Activated T-cell treated with anti-CD3 and anti-CD28 coated beads, Interleukin-2, amount 50 U/mL, for 1 hour (primary cell): ENCODE measurements around the gene MACROD2.
"Not testable (repeated sequence)": the region's sequence is repeated elsewhere in the genome, so short reads cannot be mapped to it uniquely, and the experiment has no call there.

Source experiments
- DNase-seq: peaks from one replicate; pipeline ENCODE4 v3.0.0-alpha.2; 2020

The MACROD2 gene

DNA sequence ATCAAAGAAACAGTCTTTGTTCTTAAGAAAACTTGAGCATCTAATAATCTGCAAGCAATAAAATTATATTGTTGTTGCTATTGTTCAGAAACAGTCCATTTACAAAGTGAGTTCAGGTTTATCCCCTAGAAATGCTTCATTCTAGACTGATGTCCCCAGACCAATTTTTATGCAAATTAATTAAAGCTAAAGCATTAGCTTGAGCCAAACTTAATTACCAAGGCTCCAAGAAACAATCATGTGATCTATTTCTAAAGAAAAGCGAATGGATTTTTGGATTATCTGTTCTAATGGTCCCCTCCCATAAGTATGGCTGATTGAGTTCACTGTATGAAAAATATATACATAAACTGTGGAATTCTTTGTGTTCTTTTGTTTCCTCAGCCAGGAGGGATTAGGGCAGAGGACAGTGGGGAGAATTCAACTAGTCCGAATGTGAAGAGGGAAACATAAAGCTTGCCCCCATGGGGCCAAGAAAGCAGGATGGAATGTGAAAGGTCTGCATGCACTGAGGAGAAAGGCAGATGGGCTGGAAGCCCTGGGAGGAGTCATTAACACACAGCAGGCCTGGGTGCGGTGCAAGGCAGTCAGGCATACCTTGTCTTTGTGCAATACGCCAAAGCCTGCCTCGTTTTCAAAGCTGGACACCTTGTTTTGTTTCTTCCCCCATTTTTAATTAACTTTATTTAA lies 1980.9 kb downstream of the MACROD2 start:
- DNase-seq: no peak

DNA sequence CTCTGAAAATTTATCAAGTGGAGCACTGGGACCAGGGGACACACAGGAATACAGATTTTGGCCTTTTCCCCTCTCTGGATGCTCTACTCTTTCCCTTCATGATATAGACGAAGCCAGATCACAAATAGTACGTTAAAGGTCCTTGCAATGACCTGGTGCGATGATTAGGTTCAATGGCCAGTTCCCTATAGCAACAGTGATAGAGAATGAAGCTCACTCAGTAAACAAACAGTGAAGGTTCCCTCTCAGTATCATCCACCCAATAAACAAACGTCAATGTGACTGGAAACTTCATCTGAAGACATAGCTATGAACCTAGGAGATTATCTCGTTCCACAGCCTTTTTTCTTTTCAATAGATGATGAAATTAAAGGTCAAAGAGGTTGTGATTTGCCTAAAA lies 1981.7 kb downstream of the MACROD2 start:
- DNase-seq: no peak

DNA sequence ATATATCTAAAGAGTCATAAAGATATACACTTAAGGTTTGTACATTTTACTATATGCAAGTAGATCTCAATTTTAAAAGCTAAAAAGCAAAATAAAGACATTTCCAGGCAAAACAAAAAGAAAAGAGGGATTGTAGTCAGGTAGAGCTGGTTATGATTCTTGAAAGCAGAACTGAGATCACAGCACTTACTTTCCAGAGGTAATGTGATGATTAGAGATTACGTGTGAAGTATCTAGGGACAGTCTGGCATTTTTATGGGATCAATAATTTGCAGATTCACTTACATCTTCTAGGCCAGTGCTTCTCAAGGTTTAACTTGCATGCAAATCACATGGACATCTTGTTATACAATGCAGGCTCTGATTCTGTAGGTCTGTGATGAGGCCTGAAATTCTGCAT lies 1982.4 kb downstream of the MACROD2 start:
- DNase-seq: no peak

DNA sequence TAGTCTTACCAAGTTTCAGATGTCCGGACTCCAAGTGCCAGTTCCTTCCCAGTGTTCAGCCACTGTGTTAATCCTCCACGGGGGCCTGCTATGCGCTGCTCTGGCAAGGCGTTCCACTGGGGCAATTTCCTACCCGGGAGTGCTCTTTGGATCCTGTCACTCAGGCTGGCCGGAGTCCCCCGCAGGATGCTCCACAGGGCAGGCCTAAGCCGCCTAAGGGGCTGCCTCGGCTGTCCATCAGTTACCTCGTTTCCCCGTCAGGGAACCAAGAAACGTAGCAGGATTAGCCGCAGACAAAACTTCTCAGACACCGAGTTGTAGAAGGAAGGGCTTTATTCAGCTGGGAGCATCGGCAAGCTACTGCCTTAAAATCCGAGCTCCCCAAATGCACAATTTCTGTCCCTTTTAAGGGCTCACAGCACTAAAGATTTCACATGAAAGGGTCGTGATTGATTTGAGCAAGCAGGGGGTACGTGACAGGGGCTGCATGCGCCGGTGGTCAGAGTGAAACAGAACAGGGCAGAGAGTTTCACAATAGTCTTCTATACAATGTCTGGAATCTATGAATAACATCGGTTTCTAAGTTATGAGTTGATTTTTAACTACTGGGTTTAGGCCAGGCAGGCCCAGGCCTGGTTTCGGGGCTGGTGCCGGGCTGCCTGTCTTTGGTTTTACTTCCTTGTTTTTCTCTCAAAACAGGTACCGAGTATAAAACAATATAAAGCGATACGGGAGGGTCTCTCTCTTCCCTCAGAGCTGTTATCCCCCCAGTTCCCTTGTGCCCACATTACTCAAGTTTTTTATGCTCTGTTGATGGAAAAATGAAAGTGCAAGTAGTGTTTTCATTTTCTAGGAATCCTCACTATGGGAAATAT lies 1990.4 kb downstream of the MACROD2 start:
- DNase-seq: not testable (repeated sequence)

DNA sequence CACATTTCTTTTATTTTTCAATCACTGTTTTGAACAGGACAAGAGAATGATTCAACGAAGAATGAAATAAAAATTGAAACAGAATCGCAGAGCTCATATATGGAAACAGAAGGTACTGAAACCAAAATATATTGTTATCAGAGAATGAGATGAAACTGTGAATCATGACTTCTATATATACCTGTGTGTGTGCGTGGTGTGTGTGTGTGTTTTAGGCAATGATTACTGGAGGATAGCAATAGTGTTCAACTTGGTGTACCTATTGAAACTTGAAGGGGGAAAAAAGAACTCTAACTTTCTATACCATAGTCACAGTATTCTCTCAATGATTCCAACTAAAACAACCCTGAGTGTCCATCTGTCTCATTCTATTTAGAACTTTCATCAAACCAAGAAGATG lies 1991.4 kb downstream of the MACROD2 start:
- no peak for DNase-seq

DNA sequence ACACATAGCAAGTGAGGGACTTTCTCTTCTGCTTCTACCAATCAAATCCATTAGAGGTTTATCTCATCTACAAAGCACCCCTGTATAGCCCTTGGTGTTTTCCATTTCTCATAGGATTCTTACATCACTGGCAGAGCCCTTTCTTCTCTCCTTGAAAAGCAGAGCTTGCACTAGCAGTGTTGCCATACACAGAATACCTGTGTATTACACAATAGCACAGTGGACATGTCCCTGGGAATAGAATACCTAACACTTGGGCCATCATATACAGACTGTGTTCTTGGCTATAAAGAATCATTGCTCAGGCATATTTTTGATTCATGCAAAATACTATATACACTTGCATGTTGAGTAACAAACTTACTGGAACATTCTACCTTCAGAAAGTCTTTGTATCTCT lies 1996.0 kb downstream of the MACROD2 start:
- no peak for DNase-seq

DNA sequence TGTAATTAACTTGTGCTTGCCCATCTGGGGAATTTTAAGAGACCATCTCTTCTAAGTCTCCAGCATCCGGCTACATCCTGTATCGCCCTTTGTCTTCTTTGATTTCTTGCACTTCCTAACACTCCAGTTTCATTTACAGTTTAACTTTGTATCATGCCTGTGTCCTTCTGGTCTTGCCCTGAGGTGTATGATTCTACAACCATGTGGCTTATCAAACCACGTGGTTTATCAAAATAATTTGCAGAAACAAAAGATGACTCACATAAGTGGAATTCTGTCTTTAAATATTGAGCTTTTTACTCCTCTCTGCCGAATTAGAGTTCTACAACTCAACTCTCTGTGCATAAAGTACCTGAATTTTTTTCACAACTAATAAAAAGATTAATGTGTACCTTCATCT lies 1997.2 kb downstream of the MACROD2 start:
- DNase-seq: no peak

DNA sequence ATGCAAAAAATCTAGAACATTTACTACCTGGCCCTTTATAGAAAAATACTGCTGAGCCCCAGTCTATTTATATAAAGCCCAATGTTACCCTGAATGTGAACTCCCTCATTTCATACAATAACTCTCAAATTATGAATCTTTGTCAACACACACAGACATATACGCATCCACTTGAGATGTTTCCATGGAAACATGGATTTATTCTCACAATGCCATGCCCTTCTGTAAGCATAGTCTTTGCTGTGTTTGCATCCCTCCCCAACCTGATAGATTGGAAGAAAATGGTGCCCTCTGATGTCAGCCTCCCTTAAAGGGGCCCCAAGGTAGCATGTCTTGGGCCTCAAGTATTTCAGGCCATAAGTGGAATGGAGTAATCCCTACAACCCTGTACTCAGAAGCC lies 2004.8 kb downstream of the MACROD2 start:
- DNase-seq: no peak

DNA sequence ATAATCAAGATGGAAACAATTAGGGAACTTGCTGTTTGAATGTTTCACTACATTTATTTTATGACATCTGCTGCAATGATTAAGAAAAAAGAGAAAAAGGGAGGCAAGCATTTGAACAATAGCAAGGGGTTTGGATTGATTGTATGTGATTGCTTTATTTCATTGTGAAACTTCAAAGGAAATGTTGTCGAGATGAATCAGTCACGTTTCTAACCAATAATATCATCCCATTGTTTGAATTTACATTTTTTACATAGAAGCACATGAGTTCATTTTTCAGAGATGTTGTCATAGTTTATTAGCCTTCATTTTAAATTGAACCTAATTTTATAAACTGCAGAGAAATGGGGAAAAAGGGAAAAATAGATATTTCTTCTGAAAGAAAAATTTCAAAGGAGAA lies 2006.0 kb downstream of the MACROD2 start:
- DNase-seq: no peak

DNA sequence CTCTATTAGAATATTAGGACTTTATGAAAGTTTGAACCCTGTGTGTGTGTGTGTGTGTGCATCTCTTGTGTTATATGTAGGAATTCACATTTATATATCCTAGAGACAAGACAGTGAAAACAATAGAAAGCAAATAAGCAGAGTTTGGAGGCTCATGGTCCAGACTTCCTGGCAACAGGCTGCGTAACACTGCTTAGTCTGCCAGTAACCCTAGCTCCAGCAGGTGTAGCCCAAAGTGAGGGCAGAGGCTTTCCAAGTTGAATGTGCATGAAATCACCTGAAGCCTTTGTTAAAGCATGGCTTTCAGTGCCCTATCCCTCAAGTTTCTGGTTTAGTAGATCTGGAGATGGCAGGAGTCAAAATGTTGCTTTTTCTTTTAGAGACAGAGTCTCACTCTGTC lies 2008.0 kb downstream of the MACROD2 start:
- DNase-seq: no peak

DNA sequence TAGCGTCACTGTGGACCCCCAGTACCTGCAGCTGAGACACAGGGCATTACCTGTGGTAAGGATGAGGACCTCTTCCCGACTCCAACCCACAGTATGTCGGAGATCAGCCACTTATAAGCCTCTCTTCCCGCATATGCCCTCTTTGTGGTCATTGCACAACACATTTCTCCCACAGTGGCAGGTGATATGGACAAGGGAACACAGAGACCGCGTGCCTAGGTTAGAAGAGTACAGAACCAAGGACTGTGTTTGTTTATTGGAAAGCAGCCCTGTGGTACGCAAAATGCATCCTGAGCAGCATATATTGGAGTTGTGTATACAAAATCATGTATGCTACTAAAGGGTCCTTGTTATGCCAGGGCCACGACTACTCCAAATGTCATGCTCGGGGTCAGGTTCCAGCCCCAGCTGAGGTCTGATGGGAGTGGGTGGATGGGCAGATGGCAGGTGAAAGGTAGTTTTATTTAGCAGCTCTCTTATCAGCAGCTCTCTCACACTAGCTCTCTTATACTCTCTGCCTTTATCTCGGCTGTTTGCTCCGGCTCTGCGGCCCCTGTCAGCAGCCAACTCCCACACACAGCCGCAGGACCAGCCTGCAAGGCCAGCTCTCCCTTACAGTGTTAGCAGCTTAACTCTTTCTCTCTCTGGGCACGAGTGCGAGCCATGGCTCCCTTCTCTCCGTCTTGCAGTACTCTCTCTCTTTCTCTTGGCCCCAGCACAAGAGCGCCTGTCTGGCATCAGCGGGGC lies 2009.0 kb downstream of the MACROD2 start:
- no peak for DNase-seq

DNA sequence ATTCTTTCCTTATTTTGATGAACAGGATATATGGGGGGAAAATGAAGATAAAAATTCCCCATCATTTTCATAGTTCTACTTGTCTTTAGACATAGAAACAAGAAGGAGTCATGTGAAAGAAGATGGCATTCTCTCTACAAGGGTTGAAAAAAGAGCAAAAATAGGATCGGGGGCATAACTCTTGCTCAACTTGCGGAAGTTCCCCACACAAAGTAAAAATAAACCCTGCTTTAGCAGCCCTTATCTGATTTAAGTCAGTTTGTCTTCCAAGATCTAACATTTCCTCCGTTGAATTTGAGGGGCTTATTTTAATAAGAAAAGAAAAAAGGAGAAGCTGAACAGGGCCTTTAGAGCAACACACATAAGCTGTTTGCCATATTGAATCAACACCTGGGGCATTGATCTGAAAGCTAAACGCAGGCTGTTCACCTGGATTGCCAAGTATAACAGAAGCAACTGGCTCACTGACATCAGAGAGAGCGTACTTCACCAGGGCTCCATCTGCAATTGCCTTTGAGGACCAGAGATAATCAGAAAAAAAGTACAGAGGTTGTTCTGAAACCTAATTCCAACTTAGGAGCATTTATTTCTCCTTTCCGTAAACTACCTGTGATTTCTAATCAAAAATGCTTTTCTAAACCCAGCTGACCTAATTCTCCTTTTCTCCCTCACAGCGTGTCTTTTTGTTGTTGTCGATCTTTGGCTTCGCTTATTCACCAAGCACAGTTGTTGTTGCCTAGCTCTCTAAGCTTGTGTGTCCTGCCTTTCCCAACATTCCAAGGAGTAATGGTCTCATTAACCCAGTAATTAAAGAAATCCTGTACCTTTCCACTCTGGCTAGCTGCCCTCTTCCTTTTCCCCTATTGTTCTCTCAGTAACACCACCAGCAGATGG lies 2010.0 kb downstream of the MACROD2 start:
- no peak for DNase-seq

DNA sequence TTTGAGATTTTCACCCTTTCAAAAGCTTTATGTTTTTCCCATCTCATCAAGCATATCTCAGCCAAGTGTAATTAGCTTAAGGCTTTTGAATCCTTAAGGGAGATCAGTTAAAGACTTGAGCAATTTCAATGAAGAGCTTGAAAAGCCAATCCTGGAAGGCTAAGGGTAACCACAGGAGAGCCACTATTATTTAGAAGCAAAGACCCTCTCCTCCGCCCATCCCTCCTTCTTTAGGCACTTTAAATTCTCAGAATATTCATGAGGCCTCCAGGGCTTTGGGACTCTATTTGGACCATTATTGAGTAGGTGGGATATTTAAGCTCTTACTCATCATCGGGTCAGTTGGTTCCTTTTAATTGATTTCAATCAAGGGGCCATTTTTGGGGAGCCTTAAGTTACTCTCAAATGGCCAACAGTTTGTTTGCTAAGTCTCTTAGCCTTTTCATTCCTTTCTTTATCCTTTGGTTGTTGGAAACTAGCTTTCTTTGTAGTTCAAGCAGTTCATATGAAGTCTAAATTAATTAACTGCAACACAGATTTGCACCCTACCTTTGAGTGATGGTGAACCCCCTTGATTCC lies 2010.7 kb downstream of the MACROD2 start:
- no peak for DNase-seq

DNA sequence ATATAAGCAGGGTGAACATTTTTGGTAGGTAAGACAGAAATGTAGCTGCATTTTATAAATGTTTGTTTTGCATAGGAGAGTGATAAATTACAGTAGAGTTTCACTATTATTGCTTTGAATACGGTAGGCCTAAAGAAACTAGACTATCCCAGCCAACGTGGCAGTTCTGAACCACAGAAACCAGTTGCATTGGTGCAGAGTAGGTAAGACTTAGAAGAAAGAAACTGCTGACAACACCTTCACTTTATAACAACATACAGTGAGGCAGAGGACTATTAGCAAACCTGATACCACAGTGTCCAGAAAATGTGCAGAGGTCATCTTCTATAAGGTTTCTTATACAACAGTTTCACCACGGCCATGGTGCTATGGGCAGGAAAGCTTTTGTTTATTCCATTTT lies 2011.8 kb downstream of the MACROD2 start:
- no peak for DNase-seq

DNA sequence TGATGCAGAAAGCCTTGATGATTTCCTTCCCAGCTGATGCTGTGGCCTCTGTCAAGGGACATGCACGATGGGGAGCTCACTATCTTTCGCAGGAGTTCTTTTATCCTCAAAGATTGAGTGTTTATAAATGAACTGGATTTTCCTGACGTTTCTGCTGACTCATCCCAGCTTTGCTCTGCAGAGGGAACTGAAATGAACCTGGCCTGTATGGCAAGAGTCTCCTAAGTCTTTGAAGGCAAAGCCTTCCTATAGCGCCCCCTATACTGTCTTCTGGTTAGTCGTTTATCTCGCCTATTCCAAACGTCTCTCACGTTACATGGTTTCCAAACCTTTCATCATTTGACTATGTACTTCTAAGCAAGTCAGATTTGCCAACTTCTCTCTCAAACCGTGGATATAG lies 2012.6 kb downstream of the MACROD2 start:
- DNase-seq: no peak

DNA sequence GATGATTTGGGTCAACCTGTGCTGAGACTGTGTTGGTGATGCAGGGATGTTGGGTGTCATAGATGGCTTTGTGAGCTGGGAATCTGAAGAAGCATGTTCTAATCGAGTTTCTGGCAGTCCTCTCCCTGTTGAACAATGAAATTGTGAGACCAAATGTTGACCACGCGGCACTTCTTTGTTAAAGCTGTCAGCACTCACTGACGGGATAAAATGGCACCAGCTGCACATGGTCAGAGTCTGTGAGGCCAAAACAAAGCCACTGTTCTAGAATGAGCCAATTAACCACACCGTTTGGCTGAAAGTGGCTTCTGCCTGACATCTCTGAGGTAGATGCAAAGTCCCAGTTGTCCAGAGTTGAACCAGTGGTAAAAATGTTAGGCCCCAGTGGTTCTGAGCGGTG lies 2015.7 kb downstream of the MACROD2 start:
- DNase-seq: no peak

DNA sequence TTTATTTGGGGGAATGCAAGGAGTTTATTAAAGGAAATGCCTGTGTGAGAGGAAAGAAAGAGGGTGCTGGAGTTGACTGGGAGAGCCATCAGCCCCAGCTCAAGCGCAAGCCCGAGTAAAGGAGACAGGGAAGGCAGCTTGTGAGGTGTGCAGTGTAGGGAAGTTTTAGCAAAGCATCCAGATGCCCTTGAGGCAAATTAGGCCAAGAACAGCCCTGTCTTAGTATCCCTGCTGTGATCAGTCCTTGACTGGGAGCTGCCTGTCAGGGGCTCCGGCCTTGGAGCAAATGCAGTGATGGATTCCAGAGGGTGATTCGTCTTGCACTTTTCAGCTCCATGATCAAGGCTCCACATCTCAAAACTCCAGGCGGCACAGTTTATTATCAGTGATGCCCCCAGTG lies 2016.2 kb downstream of the MACROD2 start:
- DNase-seq: no peak

DNA sequence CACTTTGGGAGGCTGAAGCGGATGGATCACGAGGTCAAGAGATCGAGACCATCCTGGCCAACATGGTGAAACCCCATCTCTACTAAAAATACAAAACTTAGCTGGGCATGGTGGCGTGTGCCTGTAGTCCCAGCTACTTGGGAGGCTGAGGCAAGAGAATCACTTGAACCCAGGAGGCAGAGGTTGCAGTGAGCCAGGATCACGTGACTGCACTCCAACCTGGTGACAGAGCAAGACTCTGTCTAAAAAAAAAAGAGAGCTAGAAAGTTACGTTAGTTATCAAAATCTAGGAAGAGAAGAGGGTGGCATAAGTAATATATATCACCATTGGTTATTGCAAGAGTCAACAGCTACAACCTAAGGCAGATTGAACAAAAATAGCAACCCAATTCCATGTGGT lies 2017.6 kb downstream of the MACROD2 start:
- DNase-seq: not testable (repeated sequence)

DNA sequence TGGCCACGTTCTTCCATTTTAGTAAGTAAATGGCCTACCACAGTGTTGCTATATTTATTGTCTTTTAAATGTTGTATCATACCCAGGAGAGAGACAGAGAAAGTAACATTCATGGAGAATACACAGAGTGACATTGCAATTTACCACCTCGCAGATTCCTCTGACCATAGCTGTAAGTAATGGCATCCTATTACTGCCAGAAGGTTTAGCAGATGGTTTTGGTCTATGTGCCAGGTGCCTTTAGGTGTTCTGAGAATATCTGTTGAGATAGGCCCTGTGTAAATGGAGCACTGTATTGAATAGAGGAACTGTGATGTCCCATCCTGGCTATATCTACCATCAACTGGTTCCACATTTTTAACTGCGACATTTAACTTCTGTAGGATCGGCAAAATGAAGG lies 2018.3 kb downstream of the MACROD2 start:
- DNase-seq: no peak

DNA sequence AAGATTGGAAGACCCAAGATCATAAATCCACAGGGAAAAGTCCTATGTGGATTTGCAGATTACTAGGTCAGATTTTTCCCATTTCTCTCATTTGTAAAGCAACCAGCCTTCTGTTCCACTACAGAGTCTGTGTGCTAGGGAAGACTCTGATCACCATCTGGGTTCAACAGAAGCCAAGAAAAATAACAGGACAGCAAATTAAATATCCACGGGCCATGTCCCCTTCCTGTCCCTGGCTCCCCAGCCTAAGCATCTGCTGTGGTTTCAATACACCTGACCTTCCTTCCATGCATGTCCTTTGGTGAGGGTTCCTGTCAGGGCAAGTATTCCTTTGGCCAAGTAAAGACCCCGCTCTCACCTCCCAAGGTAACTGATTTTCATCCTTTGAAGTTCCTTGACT lies 2019.1 kb downstream of the MACROD2 start:
- DNase-seq: no peak

DNA sequence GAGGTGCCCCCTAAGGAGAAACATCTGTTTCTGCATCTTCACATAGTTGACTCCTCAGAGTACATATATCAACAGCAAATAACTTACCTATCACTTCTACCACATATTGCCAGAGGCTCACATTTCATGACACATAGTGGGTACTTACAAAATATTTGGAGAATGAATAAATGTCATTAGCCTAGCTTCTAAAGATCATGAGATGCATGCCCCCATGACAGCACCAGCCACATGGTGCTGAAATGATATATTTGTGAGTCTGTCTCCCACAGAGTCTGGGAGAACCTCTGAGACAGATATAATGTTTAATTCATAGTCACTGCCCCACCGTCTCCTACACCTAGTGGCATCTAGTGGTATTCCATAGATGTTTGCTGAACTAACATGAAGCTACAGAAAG lies 2022.3 kb downstream of the MACROD2 start:
- DNase-seq: no peak

DNA sequence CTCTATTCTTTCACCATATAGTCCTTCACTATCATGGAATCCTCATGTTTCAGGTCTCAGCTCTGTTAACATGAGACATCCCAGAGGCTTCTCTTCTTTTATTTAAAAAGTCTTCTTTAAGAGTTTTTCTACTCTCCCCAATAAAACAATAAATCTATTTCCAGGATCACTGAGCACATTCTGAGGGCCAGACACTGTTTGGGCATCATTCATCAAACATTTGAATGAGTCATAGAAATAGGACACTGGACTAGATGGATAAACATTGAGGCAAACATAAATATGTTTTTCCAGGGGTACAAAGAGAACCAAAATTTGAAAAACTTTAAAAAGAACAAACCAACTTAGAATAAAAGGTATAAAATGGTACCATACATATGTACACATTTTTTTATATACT lies 2023.6 kb downstream of the MACROD2 start:
- DNase-seq: no peak
